SJSA1 (cell line): ENCODE measurements around the gene C2CD4C. TPM values are rescaled to one million over a fixed set of nuclear protein-coding genes. Genes with fewer than 3 reads are reported as not detected.
"Not testable (repeated sequence)": the region's sequence is repeated elsewhere in the genome, so short reads cannot be mapped to it uniquely, and the experiment has no call there.

ENCODE experiments used
- DNase-seq, 2 experiments: peaks; one replicate each; pipeline ENCODE4 v3.0.0-alpha.2; 2015 to 2020; ENCODE audit warnings: low spot score in 2 of 2, low read depth in 1 of 2
- H3K27ac ChIP-seq: fragments of 250-450 bp; sonication (Bioruptor Pico); 2 replicates; pipeline ENCODE4 v1.5.1; 2020; ENCODE audit warnings: mild to moderate bottlenecking, moderate library complexity
- H3K27me3 ChIP-seq: fragments of 250-450 bp; sonication (Bioruptor Pico); replicated peaks from 2 replicates; pipeline ENCODE4 v1.5.1; 2020; ENCODE audit warnings: mild to moderate bottlenecking, moderate library complexity
- H3K36me3 ChIP-seq: fragments of 250-450 bp; sonication (Bioruptor Pico); 2 replicates; pipeline ENCODE4 v1.5.1; 2020; ENCODE audit warnings: mild to moderate bottlenecking
- H3K4me1 ChIP-seq: fragments of 250-450 bp; sonication (Bioruptor Pico); replicated peaks from 2 replicates; pipeline ENCODE4 v1.6.1; 2021; ENCODE audit warnings: mild to moderate bottlenecking
- H3K4me3 ChIP-seq: fragments of 250-450 bp; sonication (Bioruptor Pico); 2 replicates; pipeline ENCODE4 v1.5.1; 2020; ENCODE audit warnings: mild to moderate bottlenecking
- H3K9me3 ChIP-seq: fragments of 250-450 bp; sonication (Bioruptor Pico); replicated peaks from 2 replicates; pipeline ENCODE4 v1.5.1; 2020; ENCODE audit warnings: mild to moderate bottlenecking
- total RNA-seq: library from RNA; depleted of rRNA; stranded (reverse); fragments of >200 nt; shearing (Covaris generic); gene quantifications from 2 replicates; pipeline ENCODE4 v1.2.3, GENCODE V29; 2014

The C2CD4C gene
- total RNA-seq, 1 experiment from 2014 or later, result 0.05 TPM

- H3K9me3 ChIP-seq, result no peaks in the 10 kb centered on the region
- H3K4me3 ChIP-seq, result no peak overlapping the region
- DNase-seq, result peak in 1 of 2 experiments; percentile 25
- H3K27ac ChIP-seq, result no peak overlapping the region
- H3K4me1 ChIP-seq, result no peaks in the 10 kb centered on the region
- H3K36me3 ChIP-seq, result no peaks in the 10 kb centered on the region
- no peaks in the 10 kb centered on the region for H3K27me3 ChIP-seq
These were observed 25.9 kb downstream of the C2CD4C start for GRCh38 chr19:383040-383439.

- H3K27ac ChIP-seq, result not testable (repeated sequence)
These were observed 26.4 kb downstream of the C2CD4C start for GRCh38 chr19:382578-382977.

GRCh38 chr19:381901-382300 lies 27.0 kb downstream of the C2CD4C start:
- not testable (repeated sequence) for H3K36me3 ChIP-seq, H3K9me3 ChIP-seq, H3K4me3 ChIP-seq, H3K27ac ChIP-seq, H3K27me3 ChIP-seq, H3K4me1 ChIP-seq
- peak in 1 of 2 experiments; percentile 31 for DNase-seq

More at GRCh38 chr19:382578-382977, 26.4 kb downstream of the C2CD4C start:
- not testable (repeated sequence) for DNase-seq, H3K4me1 ChIP-seq, H3K4me3 ChIP-seq, H3K36me3 ChIP-seq, H3K27me3 ChIP-seq, H3K9me3 ChIP-seq

- not testable (repeated sequence) for H3K4me3 ChIP-seq, H3K36me3 ChIP-seq, H3K9me3 ChIP-seq, H3K4me1 ChIP-seq, H3K27ac ChIP-seq, H3K27me3 ChIP-seq
- DNase-seq, result peak in 1 of 2 experiments; percentile 8
These were observed 28.2 kb downstream of the C2CD4C start for GRCh38 chr19:380618-381219.

- Histone ChIP-seq H3K36me3 (no peaks in the 10 kb centered on the region), H3K4me1 (no peaks in the 10 kb centered on the region), H3K4me3 (no peak overlapping the region), H3K9me3 (no peaks in the 10 kb centered on the region), H3K27me3 (peaks cover 16% of the 10 kb centered on the region), H3K27ac (no peak overlapping the region)
- DNase-seq, result no peak
These were observed 29.2 kb downstream of the C2CD4C start for GRCh38 chr19:379796-380195.

- no peaks in the 10 kb centered on the region for H3K4me1 ChIP-seq
- H3K36me3 ChIP-seq, result no peaks in the 10 kb centered on the region
- no peaks in the 10 kb centered on the region for H3K9me3 ChIP-seq
- H3K27ac ChIP-seq, result no peak overlapping the region
- no peak for DNase-seq
- H3K27me3 ChIP-seq, result peaks cover 27% of the 10 kb centered on the region
- no peak overlapping the region for H3K4me3 ChIP-seq
These were observed 30.2 kb downstream of the C2CD4C start for GRCh38 chr19:378706-379105.

GRCh38 chr19:377801-378581 lies 31.0 kb downstream of the C2CD4C start:
- Histone ChIP-seq H3K27ac (no peak overlapping the region), H3K4me1 (no peaks in the 10 kb centered on the region), H3K9me3 (no peaks in the 10 kb centered on the region), H3K4me3 (no peak overlapping the region), H3K36me3 (no peaks in the 10 kb centered on the region), H3K27me3 (peaks cover 34% of the 10 kb centered on the region)
- peak in 1 of 2 experiments; percentile 42 for DNase-seq

- peaks cover 53% of the 10 kb centered on the region for H3K27me3 ChIP-seq
- H3K9me3 ChIP-seq, result no peaks in the 10 kb centered on the region
- H3K36me3 ChIP-seq, result no peaks in the 10 kb centered on the region
- peak in 1 of 2 experiments; percentile 37 for DNase-seq
- no peaks in the 10 kb centered on the region for H3K4me1 ChIP-seq
- no peak overlapping the region for H3K27ac ChIP-seq
- no peak overlapping the region for H3K4me3 ChIP-seq
These were observed 32.9 kb downstream of the C2CD4C start for GRCh38 chr19:376111-376470.

- peak in 1 of 2 experiments; percentile 37 for DNase-seq
- H3K4me1 ChIP-seq, result no peaks in the 10 kb centered on the region
- no peaks in the 10 kb centered on the region for H3K9me3 ChIP-seq
- no peak overlapping the region for H3K27ac ChIP-seq
- no peaks in the 10 kb centered on the region for H3K36me3 ChIP-seq
- H3K27me3 ChIP-seq, result peaks cover 56% of the 10 kb centered on the region
- no peak overlapping the region for H3K4me3 ChIP-seq
These were observed 33.4 kb downstream of the C2CD4C start for GRCh38 chr19:375395-376110.

GRCh38 chr19:374886-375235 lies 34.1 kb downstream of the C2CD4C start:
- Histone ChIP-seq H3K4me3 (no peak overlapping the region), H3K27me3 (peaks cover 58% of the 10 kb centered on the region)

GRCh38 chr19:374183-374885 lies 34.6 kb downstream of the C2CD4C start:
- Histone ChIP-seq H3K4me1 (no peaks in the 10 kb centered on the region), H3K4me3 (no peak overlapping the region), H3K27me3 (peaks cover 58% of the 10 kb centered on the region), H3K9me3 (no peaks in the 10 kb centered on the region), H3K27ac (no peak overlapping the region), H3K36me3 (no peaks in the 10 kb centered on the region)
- peak in 1 of 2 experiments; percentile 37 for DNase-seq

More at GRCh38 chr19:374886-375235, 34.1 kb downstream of the C2CD4C start:
- DNase-seq, result peak in 1 of 2 experiments; percentile 33
- Histone ChIP-seq H3K4me1 (no peaks in the 10 kb centered on the region), H3K9me3 (no peaks in the 10 kb centered on the region), H3K36me3 (no peaks in the 10 kb centered on the region), H3K27ac (no peak overlapping the region)

- H3K9me3 ChIP-seq, result no peaks in the 10 kb centered on the region
- no peak overlapping the region for H3K4me3 ChIP-seq
- H3K27ac ChIP-seq, result no peak overlapping the region
- H3K4me1 ChIP-seq, result no peaks in the 10 kb centered on the region
- no peaks in the 10 kb centered on the region for H3K36me3 ChIP-seq
- DNase-seq, result peak in 1 of 2 experiments; percentile 42
- peaks cover 58% of the 10 kb centered on the region for H3K27me3 ChIP-seq
These were observed 35.4 kb downstream of the C2CD4C start for GRCh38 chr19:373391-374182.

- DNase-seq, result peak in 1 of 2 experiments; percentile 37
- H3K4me3 ChIP-seq, result no peak overlapping the region
- no peaks in the 10 kb centered on the region for H3K9me3 ChIP-seq
- no peaks in the 10 kb centered on the region for H3K4me1 ChIP-seq
- H3K36me3 ChIP-seq, result no peaks in the 10 kb centered on the region
- peaks cover 58% of the 10 kb centered on the region for H3K27me3 ChIP-seq
- H3K27ac ChIP-seq, result no peak overlapping the region
These were observed 36.5 kb downstream of the C2CD4C start for GRCh38 chr19:372306-372890.
